ENCODE measurements around the gene CFAP20DC.
"Not testable (repeated sequence)": the region's sequence is repeated elsewhere in the genome, so short reads cannot be mapped to it uniquely, and the experiment has no call there.

CFAP20DC gene

DNA sequence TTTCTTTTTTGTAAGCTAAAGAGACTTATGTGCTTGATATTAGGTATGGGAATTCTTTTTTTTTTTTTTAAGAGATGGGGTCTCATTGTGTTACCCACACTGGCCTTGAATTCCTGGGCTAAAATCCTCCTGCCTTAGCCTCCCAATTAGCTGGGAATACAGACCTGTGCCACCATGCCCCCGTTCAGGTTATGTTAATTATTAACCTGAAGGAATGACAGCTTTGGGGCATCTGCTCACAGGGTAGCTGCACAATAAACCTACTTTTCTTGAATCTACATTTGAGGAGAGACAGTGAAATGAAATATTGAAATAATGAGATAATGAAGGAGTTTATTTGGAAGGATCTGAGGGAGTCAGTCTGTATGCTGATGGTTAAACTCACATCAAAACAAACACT is 225.0 kb downstream of the CFAP20DC start:
- DNase-seq (ENCODE audit: low spot score): no peak
- in situ Hi-C loops (cut with MboI; ENCODE audit: low sequenced_read_pairs, unreplicated experiment): no loop called here
- TF ChIP-seq, protein P1, sequence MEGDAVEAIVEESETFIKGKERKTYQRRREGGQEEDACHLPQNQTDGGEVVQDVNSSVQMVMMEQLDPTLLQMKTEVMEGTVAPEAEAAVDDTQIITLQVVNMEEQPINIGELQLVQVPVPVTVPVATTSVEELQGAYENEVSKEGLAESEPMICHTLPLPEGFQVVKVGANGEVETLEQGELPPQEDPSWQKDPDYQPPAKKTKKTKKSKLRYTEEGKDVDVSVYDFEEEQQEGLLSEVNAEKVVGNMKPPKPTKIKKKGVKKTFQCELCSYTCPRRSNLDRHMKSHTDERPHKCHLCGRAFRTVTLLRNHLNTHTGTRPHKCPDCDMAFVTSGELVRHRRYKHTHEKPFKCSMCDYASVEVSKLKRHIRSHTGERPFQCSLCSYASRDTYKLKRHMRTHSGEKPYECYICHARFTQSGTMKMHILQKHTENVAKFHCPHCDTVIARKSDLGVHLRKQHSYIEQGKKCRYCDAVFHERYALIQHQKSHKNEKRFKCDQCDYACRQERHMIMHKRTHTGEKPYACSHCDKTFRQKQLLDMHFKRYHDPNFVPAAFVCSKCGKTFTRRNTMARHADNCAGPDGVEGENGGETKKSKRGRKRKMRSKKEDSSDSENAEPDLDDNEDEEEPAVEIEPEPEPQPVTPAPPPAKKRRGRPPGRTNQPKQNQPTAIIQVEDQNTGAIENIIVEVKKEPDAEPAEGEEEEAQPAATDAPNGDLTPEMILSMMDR (IDR thresholded peaks at IDR 0.05; ENCODE audit: borderline replicate concordance, control extremely low read depth, extremely low read depth, insufficient read depth, missing control alignments): no peak

DNA sequence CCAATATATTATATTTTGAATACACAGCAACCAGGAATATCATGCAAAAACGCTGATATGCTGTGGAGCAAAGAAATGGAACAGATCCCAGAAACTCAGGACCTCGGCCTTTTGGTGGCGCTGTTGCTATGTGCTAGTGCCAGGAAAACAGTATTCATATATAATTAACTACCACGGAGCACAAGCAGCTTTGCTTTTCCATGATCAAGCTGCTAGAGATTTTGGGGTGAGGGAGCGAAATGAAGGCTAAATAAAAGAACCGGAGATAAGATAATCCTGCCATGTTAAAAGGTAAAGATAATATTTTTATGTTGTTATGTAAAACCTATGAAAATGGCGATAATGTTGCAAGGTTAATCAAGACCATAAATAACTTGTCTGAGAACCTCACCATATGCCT is 225.5 kb downstream of the CFAP20DC start:
- peak; percentile 37 for DNase-seq (ENCODE audit: low spot score)
- TF ChIP-seq, protein P1 (IDR thresholded peaks at IDR 0.05; ENCODE audit: borderline replicate concordance, control extremely low read depth, extremely low read depth, insufficient read depth, missing control alignments): peak; percentile 42
- in situ Hi-C loops (cut with MboI; ENCODE audit: low sequenced_read_pairs, unreplicated experiment): no loop called here

DNA sequence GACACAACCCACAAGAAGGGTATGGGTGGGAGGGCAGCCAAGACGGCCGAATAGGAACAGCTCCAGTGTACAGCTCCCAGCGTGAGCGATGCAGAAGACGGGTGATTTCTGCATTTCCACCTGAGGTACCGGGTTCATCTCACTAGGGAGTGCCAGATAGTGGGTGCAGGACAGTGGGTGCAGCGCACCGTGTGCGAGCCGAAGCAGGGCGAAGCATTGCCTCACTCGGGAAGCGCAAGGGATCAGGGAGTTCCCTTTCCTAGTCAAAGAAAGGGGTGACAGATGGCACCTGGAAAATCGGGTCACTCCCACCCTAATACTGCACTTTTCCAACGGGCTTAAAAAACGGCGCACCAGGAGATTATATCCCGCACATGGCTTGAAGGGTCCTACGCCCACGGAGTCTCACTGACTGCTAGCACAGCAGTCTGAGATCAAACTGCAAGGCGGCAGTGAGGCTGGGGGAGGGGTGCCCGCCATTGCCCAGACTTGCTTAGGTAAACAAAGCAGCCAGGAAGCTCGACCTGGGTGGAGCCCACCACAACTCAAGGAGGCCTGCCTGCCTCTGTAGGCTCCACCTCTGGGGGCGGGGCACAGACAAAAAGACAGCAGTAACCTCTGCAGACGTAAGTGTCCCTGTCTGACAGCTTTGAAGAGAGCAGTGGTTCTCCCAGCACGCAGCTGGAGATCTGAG is 243.1 kb downstream of the CFAP20DC start:
- in situ Hi-C loops (cut with MboI; ENCODE audit: low sequenced_read_pairs, unreplicated experiment): not testable (repeated sequence)

DNA sequence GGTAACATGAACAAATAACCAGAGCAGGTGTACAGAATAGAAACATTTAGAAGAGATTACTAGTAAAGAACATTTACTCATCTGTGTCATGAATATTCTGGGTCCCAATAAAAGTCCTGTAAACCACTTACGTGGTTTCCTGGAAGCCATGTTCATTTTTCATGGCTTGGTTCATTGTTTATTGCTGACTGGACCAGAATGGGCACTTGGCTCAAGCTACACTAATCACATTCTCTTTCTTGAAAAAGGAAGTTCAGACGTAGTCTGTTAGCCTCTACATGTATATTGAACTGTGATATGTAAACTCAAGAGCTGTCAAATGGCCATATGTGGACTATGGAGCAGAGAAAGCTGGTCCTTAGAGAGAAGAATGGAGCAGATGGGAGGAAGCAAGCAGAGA is 244.9 kb downstream of the CFAP20DC start:
- no peak for DNase-seq (ENCODE audit: low spot score)
- TF ChIP-seq, protein P1 (IDR thresholded peaks at IDR 0.05; ENCODE audit: borderline replicate concordance, control extremely low read depth, extremely low read depth, insufficient read depth, missing control alignments): no peak
- in situ Hi-C loops (cut with MboI; ENCODE audit: low sequenced_read_pairs, unreplicated experiment): no loop called here

More for the DNA sequence above, 243.1 kb downstream of the CFAP20DC start:
- DNase-seq (ENCODE audit: low spot score): not testable (repeated sequence)

DNA sequence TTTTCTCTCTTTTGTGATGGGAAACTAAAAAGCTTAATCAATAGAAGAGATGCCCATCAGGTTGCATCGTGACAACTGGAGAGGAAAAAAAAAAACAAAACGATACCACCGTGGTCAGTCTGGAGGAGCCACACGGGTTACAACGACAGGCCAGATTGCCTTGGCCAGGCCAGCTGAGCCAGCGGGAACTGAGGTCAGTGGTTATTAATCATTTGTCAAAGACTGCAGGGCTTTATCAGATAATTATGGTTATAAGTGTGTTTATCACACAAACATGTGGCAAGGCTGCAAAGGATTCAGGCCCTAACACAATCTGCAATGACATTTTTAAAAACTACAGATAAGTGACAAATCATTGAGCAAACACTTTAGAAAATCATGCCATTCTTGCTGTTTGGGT is 248.3 kb downstream of the CFAP20DC start:
- no peak for DNase-seq (ENCODE audit: low spot score)
- in situ Hi-C loops (cut with MboI; ENCODE audit: low sequenced_read_pairs, unreplicated experiment): no loop called here
- TF ChIP-seq, protein P1 (IDR thresholded peaks at IDR 0.05; ENCODE audit: borderline replicate concordance, control extremely low read depth, extremely low read depth, insufficient read depth, missing control alignments): no peak

DNA sequence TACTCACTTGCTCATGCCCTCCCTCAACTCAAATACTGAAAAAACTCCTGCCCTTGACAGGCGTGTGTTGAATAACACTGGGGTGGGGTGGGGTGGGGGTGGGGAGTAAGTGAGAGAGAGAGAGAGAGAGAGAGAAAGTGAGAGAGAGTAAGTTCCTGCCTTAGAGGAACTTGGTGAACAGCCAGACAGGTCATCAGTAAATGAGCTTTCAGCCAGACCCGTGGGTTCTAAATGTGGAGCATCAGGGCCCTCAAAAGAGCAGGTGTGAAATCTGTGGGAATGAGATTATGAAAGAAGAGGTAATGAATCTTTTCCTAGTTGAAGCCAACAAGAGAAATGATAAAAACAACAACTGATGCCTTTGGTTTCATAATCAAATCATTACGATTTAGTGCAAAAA is 248.9 kb downstream of the CFAP20DC start:
- DNase-seq (ENCODE audit: low spot score): no peak
- TF ChIP-seq, protein P1 (IDR thresholded peaks at IDR 0.05; ENCODE audit: borderline replicate concordance, control extremely low read depth, extremely low read depth, insufficient read depth, missing control alignments): no peak
- in situ Hi-C loops (cut with MboI; ENCODE audit: low sequenced_read_pairs, unreplicated experiment): no loop called here

DNA sequence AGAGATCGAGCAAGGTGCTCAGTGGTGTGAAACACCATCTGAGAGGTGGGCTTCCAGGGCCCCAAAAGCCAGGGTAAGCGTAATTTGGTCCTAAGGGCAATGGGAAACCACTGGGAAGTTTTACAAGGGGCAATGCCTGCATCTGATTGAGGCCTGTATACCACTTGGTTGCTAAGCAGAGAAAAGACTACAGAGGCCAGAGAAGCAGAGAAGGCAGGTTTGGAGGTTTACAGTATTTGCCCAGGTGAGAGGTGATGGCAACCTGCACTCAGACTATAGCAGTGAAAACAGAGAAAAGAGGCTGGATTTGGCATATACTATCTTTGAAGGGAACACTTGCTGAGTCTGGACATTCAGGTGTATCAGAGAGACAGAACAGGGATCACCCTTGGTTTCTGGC is 249.8 kb downstream of the CFAP20DC start:
- TF ChIP-seq, protein P1 (IDR thresholded peaks at IDR 0.05; ENCODE audit: borderline replicate concordance, control extremely low read depth, extremely low read depth, insufficient read depth, missing control alignments): no peak
- no peak for DNase-seq (ENCODE audit: low spot score)
- in situ Hi-C loops (cut with MboI; ENCODE audit: low sequenced_read_pairs, unreplicated experiment): no loop called here

All from GM13976 (cell line).